Measurements from ENCODE around the gene PPP1R36.

GRCh38 chr14:64542836-64543201, 6.9 kb upstream of the PPP1R36 start:
- no peak for TF ChIP-seq CTCF (IDR thresholded peaks at IDR 0.05)
- TF ChIP-seq POLR2A (IDR thresholded peaks at IDR 0.05), result no peak
